Activated T-cell treated with anti-CD3 and anti-CD28 coated beads, Interleukin-2, amount 50 U/mL, for 4 hours (primary cell): ENCODE results near the gene RAD51AP2. TPM values are rescaled to one million over a fixed set of nuclear protein-coding genes. Genes with fewer than 3 reads are reported as not detected.

ENCODE experiments used
- ATAC-seq, 2 donors: fragments of 200-7000 bp; cut with Tn5 transposase; one replicate each; pipeline ENCODE4 v1.10.0; 2021
- DNase-seq: peaks from one replicate; pipeline ENCODE4 v3.0.0-alpha.2; 2020
- H3K27me3 Mint-ChIP-seq: one replicate; pipeline ENCODE4 v1.8.0; 2021; ENCODE audit warnings: low read depth, mixed read lengths
- H3K36me3 Mint-ChIP-seq: one replicate; pipeline ENCODE4 v1.8.0; 2022; ENCODE audit warnings: mixed read lengths; ENCODE audit not compliant: insufficient read depth
- H3K4me1 Mint-ChIP-seq: one replicate; pipeline ENCODE4 v1.8.0; 2021; ENCODE audit warnings: low read depth, mixed read lengths
- H3K4me3 Mint-ChIP-seq: one replicate; pipeline ENCODE4 v1.8.0; 2021; ENCODE audit warnings: mild to moderate bottlenecking, moderate library complexity, mixed read lengths
- H3K9me3 Mint-ChIP-seq: one replicate; pipeline ENCODE4 v1.8.0; 2021; ENCODE audit warnings: mixed read lengths
- total RNA-seq, 3 donors: library from RNA; stranded (reverse); gene quantifications; one replicate each; pipeline ENCODE4 v1.2.1, GENCODE V29; 2021

The RAD51AP2 gene
- total RNA-seq, 3 donors from 2014 or later = not detected

DNA sequence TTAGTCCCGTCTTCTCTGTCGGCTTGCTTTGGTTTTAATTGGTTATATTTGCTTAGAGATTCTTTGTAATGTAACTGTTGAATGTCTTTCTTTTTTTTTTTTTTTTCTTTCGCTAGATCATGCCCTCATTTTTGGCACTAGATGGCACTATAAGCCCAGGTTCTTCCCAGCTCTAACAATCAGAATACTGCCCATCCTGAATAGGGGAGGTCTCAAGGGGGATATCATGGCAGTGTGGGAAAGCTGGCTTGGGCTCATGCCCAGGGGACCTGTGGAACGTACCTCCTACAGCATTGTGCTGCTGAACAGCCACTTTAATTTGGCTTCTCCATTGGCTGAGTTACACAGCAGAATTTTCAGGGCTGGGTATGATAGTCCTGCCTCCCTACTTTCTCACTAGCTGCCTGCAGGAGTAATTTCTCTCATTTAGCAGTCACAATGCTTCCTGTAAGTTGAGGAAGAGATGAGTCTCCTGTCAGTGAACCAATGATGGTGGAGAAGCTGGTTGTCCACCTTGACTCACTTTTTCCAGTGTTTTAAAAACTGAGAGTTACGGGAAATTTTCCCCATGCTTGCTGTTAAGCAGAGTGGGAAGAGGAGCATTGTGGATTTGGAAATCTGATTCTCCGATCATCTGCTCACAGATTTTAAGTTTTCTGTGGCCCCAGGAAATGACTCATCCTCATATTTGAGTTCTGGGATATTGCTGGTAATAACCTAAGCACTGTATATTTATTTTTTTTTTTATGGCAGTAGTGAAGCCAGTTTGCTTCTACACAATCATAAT, 47.2 kb downstream of the RAD51AP2 start:
- ATAC-seq (no peak), DNase-seq (no peak)
- no peaks in the 10 kb centered on the region for H3K4me1 Mint-ChIP-seq
- H3K27me3 Mint-ChIP-seq = no peaks in the 10 kb centered on the region
- no peak overlapping the region for H3K4me3 Mint-ChIP-seq
- no peaks in the 10 kb centered on the region for H3K36me3 Mint-ChIP-seq
- H3K9me3 Mint-ChIP-seq = peaks cover 35% of the 10 kb centered on the region

DNA sequence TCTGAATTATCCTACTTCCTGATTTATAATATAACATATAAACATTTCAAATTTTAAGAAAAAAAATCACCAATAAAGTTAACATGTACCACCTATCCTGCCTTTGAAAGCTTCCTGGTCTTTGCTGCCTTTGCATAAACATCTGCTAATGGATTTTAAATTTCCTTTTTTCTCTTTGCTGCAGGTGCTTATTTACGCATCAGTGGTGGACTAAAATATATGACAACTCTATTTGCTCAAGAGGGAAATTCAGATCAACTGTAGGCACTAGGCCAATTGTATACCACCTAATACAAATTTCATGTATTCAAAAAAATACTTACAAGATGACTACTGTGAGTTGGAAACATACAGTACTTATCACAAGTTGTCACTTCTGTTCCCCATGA, 57.2 kb downstream of the RAD51AP2 start:
- no peaks in the 10 kb centered on the region for H3K4me1 Mint-ChIP-seq
- DNase-seq = no peak
- ATAC-seq = no peak
- H3K4me3 Mint-ChIP-seq = no peak overlapping the region
- H3K36me3 Mint-ChIP-seq = no peaks in the 10 kb centered on the region
- no peaks in the 10 kb centered on the region for H3K27me3 Mint-ChIP-seq
- peaks cover 4% of the 10 kb centered on the region for H3K9me3 Mint-ChIP-seq

Other genes with a start within 250 kb of the RAD51AP2 start
- gene VSNL1, start 22.3 kb upstream of the RAD51AP2 start, total RNA-seq = not detected
- gene SMC6, start 235.4 kb upstream of the RAD51AP2 start, total RNA-seq = 10 to 100 TPM; 18.2 to 20.7 (median 18.2) TPM
- gene GEN1, start 235.7 kb upstream of the RAD51AP2 start, total RNA-seq = 10 to 100 TPM; 14.1 to 24.2 (median 21.6) TPM